ENCODE data around the gene FILIP1.

FILIP1 gene

GRCh38 chr6:75286955-75287354, 206.6 kb downstream of the FILIP1 start:
- TF ChIP-seq POLR2AphosphoS5 (IDR thresholded peaks at IDR 0.05; ENCODE audit: low read depth, low read length) (no peak), SIN3A (IDR thresholded peaks at IDR 0.05; ENCODE audit: borderline replicate concordance, insufficient read depth, low read length) (no peak), FOXP2 (optimal IDR thresholded peaks at IDR 0.05; ENCODE audit: borderline replicate concordance, extremely low read depth, extremely low read length, insufficient read depth) (no peak), TAF1 (IDR thresholded peaks at IDR 0.05; ENCODE audit: borderline replicate concordance, insufficient read depth, low read length) (no peak)
- TF ChIP-seq, protein P1, sequence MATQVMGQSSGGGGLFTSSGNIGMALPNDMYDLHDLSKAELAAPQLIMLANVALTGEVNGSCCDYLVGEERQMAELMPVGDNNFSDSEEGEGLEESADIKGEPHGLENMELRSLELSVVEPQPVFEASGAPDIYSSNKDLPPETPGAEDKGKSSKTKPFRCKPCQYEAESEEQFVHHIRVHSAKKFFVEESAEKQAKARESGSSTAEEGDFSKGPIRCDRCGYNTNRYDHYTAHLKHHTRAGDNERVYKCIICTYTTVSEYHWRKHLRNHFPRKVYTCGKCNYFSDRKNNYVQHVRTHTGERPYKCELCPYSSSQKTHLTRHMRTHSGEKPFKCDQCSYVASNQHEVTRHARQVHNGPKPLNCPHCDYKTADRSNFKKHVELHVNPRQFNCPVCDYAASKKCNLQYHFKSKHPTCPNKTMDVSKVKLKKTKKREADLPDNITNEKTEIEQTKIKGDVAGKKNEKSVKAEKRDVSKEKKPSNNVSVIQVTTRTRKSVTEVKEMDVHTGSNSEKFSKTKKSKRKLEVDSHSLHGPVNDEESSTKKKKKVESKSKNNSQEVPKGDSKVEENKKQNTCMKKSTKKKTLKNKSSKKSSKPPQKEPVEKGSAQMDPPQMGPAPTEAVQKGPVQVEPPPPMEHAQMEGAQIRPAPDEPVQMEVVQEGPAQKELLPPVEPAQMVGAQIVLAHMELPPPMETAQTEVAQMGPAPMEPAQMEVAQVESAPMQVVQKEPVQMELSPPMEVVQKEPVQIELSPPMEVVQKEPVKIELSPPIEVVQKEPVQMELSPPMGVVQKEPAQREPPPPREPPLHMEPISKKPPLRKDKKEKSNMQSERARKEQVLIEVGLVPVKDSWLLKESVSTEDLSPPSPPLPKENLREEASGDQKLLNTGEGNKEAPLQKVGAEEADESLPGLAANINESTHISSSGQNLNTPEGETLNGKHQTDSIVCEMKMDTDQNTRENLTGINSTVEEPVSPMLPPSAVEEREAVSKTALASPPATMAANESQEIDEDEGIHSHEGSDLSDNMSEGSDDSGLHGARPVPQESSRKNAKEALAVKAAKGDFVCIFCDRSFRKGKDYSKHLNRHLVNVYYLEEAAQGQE (IDR thresholded peaks at IDR 0.05; ENCODE audit: insufficient read depth in 1 of 2, low read depth in 2 of 2, low read length in 2 of 2), result no peak

- TF ChIP-seq POLR2AphosphoS5 (IDR thresholded peaks at IDR 0.05; ENCODE audit: low read depth, low read length) (no peak), SIN3A (IDR thresholded peaks at IDR 0.05; ENCODE audit: borderline replicate concordance, insufficient read depth, low read length) (no peak), FOXP2 (optimal IDR thresholded peaks at IDR 0.05; ENCODE audit: borderline replicate concordance, extremely low read depth, extremely low read length, insufficient read depth) (no peak), TAF1 (IDR thresholded peaks at IDR 0.05; ENCODE audit: borderline replicate concordance, insufficient read depth, low read length) (no peak)
- TF ChIP-seq, protein P1 (IDR thresholded peaks at IDR 0.05; ENCODE audit: insufficient read depth in 1 of 2, low read depth in 2 of 2, low read length in 2 of 2), result no peak
These were observed 208.3 kb downstream of the FILIP1 start for GRCh38 chr6:75285283-75285639.

DNA sequence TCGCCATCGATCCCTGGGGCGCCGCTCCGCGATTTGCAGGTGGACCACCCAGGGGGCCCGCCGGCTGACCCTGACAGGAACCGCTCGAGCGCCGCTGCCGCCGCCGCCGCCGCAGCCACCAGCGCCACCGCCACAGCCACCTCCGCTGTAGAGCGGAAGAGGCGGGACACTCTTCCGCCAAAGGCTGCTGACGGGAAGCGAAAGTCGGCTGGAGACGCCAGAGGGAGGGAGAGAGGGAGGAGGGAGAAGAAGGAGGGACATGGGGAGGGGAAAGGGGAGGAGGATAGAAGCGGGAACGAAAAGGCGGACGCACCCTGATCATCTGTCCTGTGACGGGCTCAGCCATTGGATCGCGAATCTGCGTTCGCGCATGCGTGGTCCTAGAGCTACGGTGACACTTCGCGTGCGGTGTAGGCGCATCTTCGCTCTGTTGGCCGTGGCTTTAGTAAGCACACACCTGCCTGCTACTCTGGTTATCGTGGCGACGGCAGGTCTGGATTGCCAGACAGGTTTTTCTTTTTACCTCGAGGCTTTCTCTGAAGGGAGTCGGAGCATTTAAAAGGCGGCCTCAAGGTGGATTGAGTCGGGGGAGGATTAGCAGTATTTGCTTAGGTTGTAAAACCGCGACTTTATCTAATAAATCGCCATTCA, 208.8 kb downstream of the FILIP1 start, which contains the start of gene TMEM30A:
Gene TMEM30A, minus strand, starts transcription at position 161 of the 651 bp plus-strand sequence. Its CDS starts 154 bp downstream, at position 7.
- TF ChIP-seq POLR2AphosphoS5 (IDR thresholded peaks at IDR 0.05; ENCODE audit: low read depth, low read length), result peak; percentile 97
- TF ChIP-seq TAF1 (IDR thresholded peaks at IDR 0.05; ENCODE audit: borderline replicate concordance, insufficient read depth, low read length), result peak; percentile 94
- TF ChIP-seq SIN3A (IDR thresholded peaks at IDR 0.05; ENCODE audit: borderline replicate concordance, insufficient read depth, low read length), result peak; percentile 41; the same call in 1 of the 2 replicates
- TF ChIP-seq FOXP2 (optimal IDR thresholded peaks at IDR 0.05; ENCODE audit: borderline replicate concordance, extremely low read depth, extremely low read length, insufficient read depth), result peak; percentile 89
- TF ChIP-seq, protein P1 (IDR thresholded peaks at IDR 0.05; ENCODE audit: insufficient read depth in 1 of 2, low read depth in 2 of 2, low read length in 2 of 2), result peak in 1 of 2 experiments; percentile 54; a peak in 1 of 4 replicates

DNA sequence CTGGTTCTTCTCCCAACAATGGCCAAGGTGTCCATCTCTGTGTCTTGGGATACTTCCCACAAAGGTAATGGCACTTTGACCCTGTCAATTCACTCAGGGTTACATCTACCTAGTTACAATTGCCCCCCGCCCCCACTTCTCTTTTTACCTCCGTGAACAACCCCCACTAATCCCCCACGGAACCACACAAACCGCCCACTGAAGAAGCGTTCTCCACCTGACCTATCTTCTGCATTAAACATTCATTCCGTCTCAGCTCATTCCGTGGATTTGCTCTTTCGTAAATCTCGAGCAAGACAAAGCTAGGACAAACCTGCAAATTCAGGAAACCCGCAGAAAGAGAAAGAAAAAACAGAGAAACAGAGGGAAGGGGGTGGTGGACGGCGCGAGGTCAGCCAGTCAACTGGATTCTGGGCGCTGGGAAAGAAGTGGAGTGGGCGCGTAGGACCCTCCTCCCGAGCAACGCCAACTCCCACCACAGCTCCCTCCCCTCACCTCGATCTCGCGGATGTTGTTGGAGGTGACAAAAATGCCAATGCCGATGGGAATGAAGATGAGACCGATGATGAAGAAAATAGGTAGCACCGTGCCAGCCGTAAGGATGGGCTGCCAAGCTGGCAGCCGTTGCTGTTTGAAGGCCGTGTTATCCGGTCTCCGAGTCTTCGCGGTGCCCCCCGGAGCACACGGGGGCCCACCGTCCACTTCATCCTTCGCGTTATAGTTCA, 209.5 kb downstream of the FILIP1 start:
- no peak for TF ChIP-seq TAF1 (IDR thresholded peaks at IDR 0.05; ENCODE audit: borderline replicate concordance, insufficient read depth, low read length)
- TF ChIP-seq POLR2AphosphoS5 (IDR thresholded peaks at IDR 0.05; ENCODE audit: low read depth, low read length), result no peak
- no peak for TF ChIP-seq FOXP2 (optimal IDR thresholded peaks at IDR 0.05; ENCODE audit: borderline replicate concordance, extremely low read depth, extremely low read length, insufficient read depth)
- TF ChIP-seq, protein P1 (IDR thresholded peaks at IDR 0.05; ENCODE audit: insufficient read depth in 1 of 2, low read depth in 2 of 2, low read length in 2 of 2), result 0 out of 4 replicates have a peak, but pooled peaks of 1 of the 2 experiments have one; percentile 16

Measured in PFSK-1 (cell line).